Kidney tubule cell (primary cell): Measurements from ENCODE around the gene RANBP17.

Experiments
- DNase-seq: peaks from one replicate; pipeline ENCODE4 v3.0.0-alpha.2; 2018; ENCODE audit warnings: low spot score

Gene RANBP17

GRCh38 chr5:171299228-171299627 lies 437.4 kb downstream of the RANBP17 start:
- no peak for DNase-seq

GRCh38 chr5:171299851-171300250 lies 438.0 kb downstream of the RANBP17 start:
- DNase-seq: no peak

GRCh38 chr5:171300358-171300757 lies 438.5 kb downstream of the RANBP17 start:
- DNase-seq: no peak

GRCh38 chr5:171306166-171306565 lies 444.3 kb downstream of the RANBP17 start:
- DNase-seq: no peak

GRCh38 chr5:171306781-171307591 lies 445.2 kb downstream of the RANBP17 start:
- no peak for DNase-seq

- DNase-seq: no peak
Observed at GRCh38 chr5:171307789-171308452, 446.1 kb downstream of the RANBP17 start.

GRCh38 chr5:171308453-171309275 lies 446.8 kb downstream of the RANBP17 start, which contains the start of gene TLX3:
Gene TLX3, plus strand, starts transcription at chr5:171309248. Its CDS starts 118 bp downstream, at chr5:171309366.
- peak; percentile 75 for DNase-seq

- no peak for DNase-seq
Observed at GRCh38 chr5:171309276-171310211, 447.7 kb downstream of the RANBP17 start.

GRCh38 chr5:171310212-171310818 lies 448.5 kb downstream of the RANBP17 start:
- peak; percentile 46 for DNase-seq

GRCh38 chr5:171310819-171311321 lies 449.1 kb downstream of the RANBP17 start:
- DNase-seq: no peak

- no peak for DNase-seq
Observed at GRCh38 chr5:171311322-171312077, 449.7 kb downstream of the RANBP17 start.

- no peak for DNase-seq
Observed at GRCh38 chr5:171312129-171312974, 450.5 kb downstream of the RANBP17 start.

- no peak for DNase-seq
Observed at GRCh38 chr5:171313481-171314206, 451.8 kb downstream of the RANBP17 start.

- no peak for DNase-seq
Observed at GRCh38 chr5:171314728-171315385, 453.0 kb downstream of the RANBP17 start.

GRCh38 chr5:171315386-171315891 lies 453.6 kb downstream of the RANBP17 start:
- no peak for DNase-seq

- DNase-seq: no peak
Observed at GRCh38 chr5:171315925-171316257, 454.1 kb downstream of the RANBP17 start.

GRCh38 chr5:171316258-171317121 lies 454.7 kb downstream of the RANBP17 start:
- DNase-seq: no peak
